ENCODE results near the gene TRERF1. TPM values are rescaled to one million over a fixed set of nuclear protein-coding genes. Genes with fewer than 3 reads are reported as not detected.

Gene TRERF1
- total RNA-seq, 1 experiment from 2014 or later, result 0.39 TPM

- Histone ChIP-seq H3K9me3 (no peaks in the 10 kb centered on the region), H3K27me3 (replicated peaks; ENCODE audit: control insufficient read depth, insufficient read depth, low read length) (no peaks in the 10 kb centered on the region), H3K4me3 (ENCODE audit: low read depth, low read length) (no peak overlapping the region), H3K4me1 (no peaks in the 10 kb centered on the region), H3K36me3 (ENCODE audit: control insufficient read depth, insufficient read depth, low read length) (no peaks in the 10 kb centered on the region)
- no peaks in the 10 kb centered on the region for H3K9me3 Mint-ChIP-seq (ENCODE audit: unreplicated experiment)
- no peak for DNase-seq
- POLR2A ChIA-PET, result no interaction called here
- H3K27ac Mint-ChIP-seq (ENCODE audit: unreplicated experiment), result no peak overlapping the region
- H3K4me3 Mint-ChIP-seq (ENCODE audit: unreplicated experiment), result no peak overlapping the region
- intact Hi-C loops (cut with micrococcal nuclease; ENCODE audit: unreplicated experiment), result no loop called here
- H3K4me1 Mint-ChIP-seq (ENCODE audit: low read depth, unreplicated experiment), result no peaks in the 10 kb centered on the region
- CTCF ChIA-PET, result no interaction called here
- BruUV-seq (replicated peaks), result no TSS peak
- H3K36me3 Mint-ChIP-seq (ENCODE audit: insufficient read depth, unreplicated experiment), result no peaks in the 10 kb centered on the region
- H3K27me3 Mint-ChIP-seq (ENCODE audit: insufficient read depth, unreplicated experiment), result no peaks in the 10 kb centered on the region
- TF ChIP-seq CTCF (IDR thresholded peaks at IDR 0.05; ENCODE audit: insufficient read depth in 1 of 2, low read depth in 1 of 2, low read length in 1 of 2, severe bottlenecking in 1 of 2, unreplicated experiment in 1 of 2), result no peak
Measured at GRCh38 chr6:42294759-42295158, 157.0 kb downstream of the TRERF1 start.

- no TSS peak for BruUV-seq (replicated peaks)
- no peak overlapping the region for H3K4me3 ChIP-seq (ENCODE audit: low read depth, low read length)
- H3K27ac Mint-ChIP-seq (ENCODE audit: unreplicated experiment), result no peak overlapping the region
- no peak for DNase-seq
- CTCF ChIA-PET, result no interaction called here
- H3K4me3 Mint-ChIP-seq (ENCODE audit: unreplicated experiment), result no peak overlapping the region
- intact Hi-C loops (cut with micrococcal nuclease; ENCODE audit: unreplicated experiment), result no loop called here
- no peaks in the 10 kb centered on the region for H3K27me3 ChIP-seq (replicated peaks; ENCODE audit: control insufficient read depth, insufficient read depth, low read length)
- no peaks in the 10 kb centered on the region for H3K27me3 Mint-ChIP-seq (ENCODE audit: insufficient read depth, unreplicated experiment)
- H3K4me1 ChIP-seq, result no peaks in the 10 kb centered on the region
- no peak for TF ChIP-seq CTCF (IDR thresholded peaks at IDR 0.05; ENCODE audit: insufficient read depth in 1 of 2, low read depth in 1 of 2, low read length in 1 of 2, severe bottlenecking in 1 of 2, unreplicated experiment in 1 of 2)
- H3K36me3 Mint-ChIP-seq (ENCODE audit: insufficient read depth, unreplicated experiment), result no peaks in the 10 kb centered on the region
- H3K9me3 Mint-ChIP-seq (ENCODE audit: unreplicated experiment), result no peaks in the 10 kb centered on the region
- H3K4me1 Mint-ChIP-seq (ENCODE audit: low read depth, unreplicated experiment), result peaks cover 4% of the 10 kb centered on the region
- POLR2A ChIA-PET, result no interaction called here
- H3K36me3 ChIP-seq (ENCODE audit: control insufficient read depth, insufficient read depth, low read length), result no peaks in the 10 kb centered on the region
- H3K9me3 ChIP-seq, result no peaks in the 10 kb centered on the region
Measured at GRCh38 chr6:42293386-42293977, 158.2 kb downstream of the TRERF1 start.

GRCh38 chr6:42292004-42292740 lies 159.6 kb downstream of the TRERF1 start:
- H3K36me3 Mint-ChIP-seq (ENCODE audit: insufficient read depth, unreplicated experiment), result no peaks in the 10 kb centered on the region
- no peaks in the 10 kb centered on the region for H3K27me3 ChIP-seq (replicated peaks; ENCODE audit: control insufficient read depth, insufficient read depth, low read length)
- CTCF ChIA-PET, result no interaction called here
- peaks cover 6% of the 10 kb centered on the region for H3K4me1 Mint-ChIP-seq (ENCODE audit: low read depth, unreplicated experiment)
- no TSS peak for BruUV-seq (replicated peaks)
- no peaks in the 10 kb centered on the region for H3K27me3 Mint-ChIP-seq (ENCODE audit: insufficient read depth, unreplicated experiment)
- no peaks in the 10 kb centered on the region for H3K36me3 ChIP-seq (ENCODE audit: control insufficient read depth, insufficient read depth, low read length)
- H3K9me3 ChIP-seq, result no peaks in the 10 kb centered on the region
- H3K4me3 Mint-ChIP-seq (ENCODE audit: unreplicated experiment), result no peak overlapping the region
- DNase-seq, result no peak
- H3K4me1 ChIP-seq, result no peaks in the 10 kb centered on the region
- POLR2A ChIA-PET, result no interaction called here
- H3K4me3 ChIP-seq (ENCODE audit: low read depth, low read length), result no peak overlapping the region
- no peaks in the 10 kb centered on the region for H3K9me3 Mint-ChIP-seq (ENCODE audit: unreplicated experiment)
- TF ChIP-seq CTCF (IDR thresholded peaks at IDR 0.05; ENCODE audit: insufficient read depth in 1 of 2, low read depth in 1 of 2, low read length in 1 of 2, severe bottlenecking in 1 of 2, unreplicated experiment in 1 of 2), result no peak
- intact Hi-C loops (cut with micrococcal nuclease; ENCODE audit: unreplicated experiment), result no loop called here
- no peak overlapping the region for H3K27ac Mint-ChIP-seq (ENCODE audit: unreplicated experiment)

Data from Caco-2 (cell line).